ENCODE results near the gene GRID1. TPM values are rescaled to one million over a fixed set of nuclear protein-coding genes. Genes with fewer than 3 reads are reported as not detected.

The GRID1 gene
- total RNA-seq, 1 experiment from 2014 or later: 0.37 TPM

DNA sequence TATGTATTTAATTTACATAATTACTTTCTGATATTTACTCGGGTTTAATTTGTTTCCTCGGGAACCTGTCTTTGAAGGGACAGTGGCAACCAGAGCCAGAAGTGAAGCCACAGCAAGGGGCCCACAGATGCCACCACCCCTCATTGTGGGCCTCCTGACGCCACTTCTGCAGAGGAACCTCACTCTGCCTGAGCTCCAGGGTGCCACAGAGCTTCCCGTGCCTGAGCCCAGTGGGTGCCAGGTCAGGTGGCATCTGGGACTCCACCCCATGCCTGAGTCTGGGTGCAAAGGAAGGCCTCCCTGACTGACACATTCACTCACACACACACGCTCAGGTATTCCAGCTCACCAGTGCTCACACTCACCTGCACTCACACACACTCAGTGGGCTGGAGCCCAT is 213.7 kb downstream of the GRID1 start:
- Mint-ChIP-seq H3K9me3 (peaks cover 7% of the 10 kb centered on the region), H3K36me3 (no peaks in the 10 kb centered on the region), H3K4me3 (no peak overlapping the region), H3K4me1 (peaks cover 10% of the 10 kb centered on the region), H3K27me3 (ENCODE audit: low read depth) (peaks cover 2% of the 10 kb centered on the region; the same call in 1 of the 2 replicates), H3K27ac (no peak overlapping the region)
- ATAC-seq (no peak), DNase-seq (ENCODE audit: low spot score) (no peak)
- TF ChIP-seq, protein P1, sequence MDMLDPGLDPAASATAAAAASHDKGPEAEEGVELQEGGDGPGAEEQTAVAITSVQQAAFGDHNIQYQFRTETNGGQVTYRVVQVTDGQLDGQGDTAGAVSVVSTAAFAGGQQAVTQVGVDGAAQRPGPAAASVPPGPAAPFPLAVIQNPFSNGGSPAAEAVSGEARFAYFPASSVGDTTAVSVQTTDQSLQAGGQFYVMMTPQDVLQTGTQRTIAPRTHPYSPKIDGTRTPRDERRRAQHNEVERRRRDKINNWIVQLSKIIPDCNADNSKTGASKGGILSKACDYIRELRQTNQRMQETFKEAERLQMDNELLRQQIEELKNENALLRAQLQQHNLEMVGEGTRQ (CRISPR knock-in tag; IDR thresholded peaks at IDR 0.05): no peak
- TF ChIP-seq ZBTB21 (CRISPR knock-in tag; IDR thresholded peaks at IDR 0.05; ENCODE audit: borderline replicate concordance) (no peak), ESRRA (CRISPR knock-in tag; IDR thresholded peaks at IDR 0.05; ENCODE audit: borderline replicate concordance) (no peak), GABPB1 (CRISPR knock-in tag; IDR thresholded peaks at IDR 0.05) (no peak), TP53 (CRISPR knock-in tag; IDR thresholded peaks at IDR 0.05) (no peak), ATF1 (CRISPR knock-in tag; IDR thresholded peaks at IDR 0.05) (no peak), PRRX2 (CRISPR knock-in tag; IDR thresholded peaks at IDR 0.05) (no peak), MXD4 (CRISPR knock-in tag; IDR thresholded peaks at IDR 0.05; ENCODE audit: borderline replicate concordance) (no peak), ETV6 (CRISPR knock-in tag; IDR thresholded peaks at IDR 0.05) (no peak), OVOL2 (CRISPR knock-in tag; IDR thresholded peaks at IDR 0.05; ENCODE audit: borderline replicate concordance) (no peak), NR2C2 (CRISPR knock-in tag; IDR thresholded peaks at IDR 0.05) (no peak), KAT7 (CRISPR knock-in tag; IDR thresholded peaks at IDR 0.05; ENCODE audit: borderline replicate concordance) (no peak)
- TF ChIP-seq, protein P2, sequence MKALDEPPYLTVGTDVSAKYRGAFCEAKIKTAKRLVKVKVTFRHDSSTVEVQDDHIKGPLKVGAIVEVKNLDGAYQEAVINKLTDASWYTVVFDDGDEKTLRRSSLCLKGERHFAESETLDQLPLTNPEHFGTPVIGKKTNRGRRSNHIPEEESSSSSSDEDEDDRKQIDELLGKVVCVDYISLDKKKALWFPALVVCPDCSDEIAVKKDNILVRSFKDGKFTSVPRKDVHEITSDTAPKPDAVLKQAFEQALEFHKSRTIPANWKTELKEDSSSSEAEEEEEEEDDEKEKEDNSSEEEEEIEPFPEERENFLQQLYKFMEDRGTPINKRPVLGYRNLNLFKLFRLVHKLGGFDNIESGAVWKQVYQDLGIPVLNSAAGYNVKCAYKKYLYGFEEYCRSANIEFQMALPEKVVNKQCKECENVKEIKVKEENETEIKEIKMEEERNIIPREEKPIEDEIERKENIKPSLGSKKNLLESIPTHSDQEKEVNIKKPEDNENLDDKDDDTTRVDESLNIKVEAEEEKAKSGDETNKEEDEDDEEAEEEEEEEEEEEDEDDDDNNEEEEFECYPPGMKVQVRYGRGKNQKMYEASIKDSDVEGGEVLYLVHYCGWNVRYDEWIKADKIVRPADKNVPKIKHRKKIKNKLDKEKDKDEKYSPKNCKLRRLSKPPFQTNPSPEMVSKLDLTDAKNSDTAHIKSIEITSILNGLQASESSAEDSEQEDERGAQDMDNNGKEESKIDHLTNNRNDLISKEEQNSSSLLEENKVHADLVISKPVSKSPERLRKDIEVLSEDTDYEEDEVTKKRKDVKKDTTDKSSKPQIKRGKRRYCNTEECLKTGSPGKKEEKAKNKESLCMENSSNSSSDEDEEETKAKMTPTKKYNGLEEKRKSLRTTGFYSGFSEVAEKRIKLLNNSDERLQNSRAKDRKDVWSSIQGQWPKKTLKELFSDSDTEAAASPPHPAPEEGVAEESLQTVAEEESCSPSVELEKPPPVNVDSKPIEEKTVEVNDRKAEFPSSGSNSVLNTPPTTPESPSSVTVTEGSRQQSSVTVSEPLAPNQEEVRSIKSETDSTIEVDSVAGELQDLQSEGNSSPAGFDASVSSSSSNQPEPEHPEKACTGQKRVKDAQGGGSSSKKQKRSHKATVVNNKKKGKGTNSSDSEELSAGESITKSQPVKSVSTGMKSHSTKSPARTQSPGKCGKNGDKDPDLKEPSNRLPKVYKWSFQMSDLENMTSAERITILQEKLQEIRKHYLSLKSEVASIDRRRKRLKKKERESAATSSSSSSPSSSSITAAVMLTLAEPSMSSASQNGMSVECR (CRISPR knock-in tag; IDR thresholded peaks at IDR 0.05; ENCODE audit: borderline replicate concordance): no peak
- TF ChIP-seq, protein P3, sequence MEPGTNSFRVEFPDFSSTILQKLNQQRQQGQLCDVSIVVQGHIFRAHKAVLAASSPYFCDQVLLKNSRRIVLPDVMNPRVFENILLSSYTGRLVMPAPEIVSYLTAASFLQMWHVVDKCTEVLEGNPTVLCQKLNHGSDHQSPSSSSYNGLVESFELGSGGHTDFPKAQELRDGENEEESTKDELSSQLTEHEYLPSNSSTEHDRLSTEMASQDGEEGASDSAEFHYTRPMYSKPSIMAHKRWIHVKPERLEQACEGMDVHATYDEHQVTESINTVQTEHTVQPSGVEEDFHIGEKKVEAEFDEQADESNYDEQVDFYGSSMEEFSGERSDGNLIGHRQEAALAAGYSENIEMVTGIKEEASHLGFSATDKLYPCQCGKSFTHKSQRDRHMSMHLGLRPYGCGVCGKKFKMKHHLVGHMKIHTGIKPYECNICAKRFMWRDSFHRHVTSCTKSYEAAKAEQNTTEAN (CRISPR knock-in tag; IDR thresholded peaks at IDR 0.05): no peak
- POLR2A ChIA-PET: no interaction called here
- CTCF ChIA-PET: interaction anchor here (1.1 kb wide), 1 partner anchor 14 kb away, joined by 4 read pairs; no protein-coding TSS in a partner anchor

DNA sequence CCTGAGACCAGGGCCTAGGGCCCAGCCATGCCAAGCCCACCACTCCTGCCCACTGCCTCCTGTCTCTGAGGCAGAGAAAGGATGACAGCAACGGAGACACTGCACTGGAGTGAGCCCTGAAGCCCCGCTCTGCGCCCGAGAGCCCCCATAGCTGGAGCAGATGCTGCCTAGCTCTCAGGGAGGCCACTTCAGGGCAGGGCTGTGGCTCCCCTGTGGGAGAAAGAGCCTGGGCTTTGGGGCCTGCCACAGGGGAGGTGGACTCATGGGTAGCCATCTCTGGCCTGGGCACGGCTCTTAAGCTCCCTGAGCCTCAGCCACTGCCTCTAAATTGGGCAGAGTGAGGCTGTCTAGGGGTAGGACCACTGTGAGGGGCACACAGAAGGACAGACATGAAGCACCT is 214.2 kb downstream of the GRID1 start:
- Mint-ChIP-seq H3K4me1 (peaks cover 10% of the 10 kb centered on the region), H3K27ac (no peak overlapping the region), H3K27me3 (ENCODE audit: low read depth) (peaks cover 2% of the 10 kb centered on the region; the same call in 1 of the 2 replicates), H3K9me3 (peaks cover 7% of the 10 kb centered on the region), H3K36me3 (no peaks in the 10 kb centered on the region), H3K4me3 (no peak overlapping the region)
- POLR2A ChIA-PET: no interaction called here
- no peak for DNase-seq (ENCODE audit: low spot score)
- TF ChIP-seq IRF2 (CRISPR knock-in tag; IDR thresholded peaks at IDR 0.05; ENCODE audit: borderline replicate concordance, low read depth): no peak
- no peak for TF ChIP-seq TCF7 (CRISPR knock-in tag; IDR thresholded peaks at IDR 0.05; ENCODE audit: low read depth)
- TF ChIP-seq JUN (CRISPR knock-in tag; IDR thresholded peaks at IDR 0.05): no peak
- no peak for TF ChIP-seq FOXK1 (CRISPR knock-in tag; IDR thresholded peaks at IDR 0.05)
- TF ChIP-seq NFYB (CRISPR knock-in tag; conservative IDR thresholded peaks at IDR 0.05; ENCODE audit: low read depth): no peak
- CTCF ChIA-PET: interaction anchor here (1.1 kb wide), 1 partner anchor 13 kb away, joined by 4 read pairs; no protein-coding TSS in a partner anchor
- ATAC-seq: no peak

Measured in WTC11 (cell line).